Measurements from ENCODE around the gene SPTSSA.

SPTSSA gene

DNA sequence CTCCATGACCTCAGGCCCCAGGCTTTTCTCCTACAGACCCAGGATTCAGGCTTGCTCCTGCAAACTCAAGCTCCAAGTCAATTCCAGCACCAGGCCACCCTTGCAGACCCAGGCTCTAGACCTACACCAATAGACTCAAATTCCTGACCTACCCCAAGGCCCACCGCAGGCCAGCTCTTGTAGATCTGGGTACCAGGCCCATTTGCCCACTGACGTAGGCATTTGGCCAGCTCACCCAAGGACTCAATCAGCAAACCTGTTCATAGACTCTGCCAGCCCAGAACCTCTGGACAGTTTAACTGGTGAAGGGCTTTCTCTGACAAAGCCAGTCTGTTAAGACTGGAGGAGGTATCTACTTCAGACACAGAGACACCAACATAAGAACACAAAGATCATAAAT is 52.3 kb downstream of the SPTSSA start:
- Histone ChIP-seq H2AFZ (ENCODE audit: low read depth, low read length) (no peak overlapping the region), H3K4me2 (ENCODE audit: low read length) (no peak overlapping the region), H4K20me1 (ENCODE audit: insufficient read depth, low read length) (no peaks in the 10 kb centered on the region), H3K9ac (ENCODE audit: low read length) (no peak overlapping the region), H3K79me2 (ENCODE audit: low read length) (no peaks in the 10 kb centered on the region), H3K27ac (ENCODE audit: low read length) (no peak overlapping the region), H3K4me3 (ENCODE audit: low read length) (no peak overlapping the region), H3K36me3 (replicated peaks; ENCODE audit: low read depth, low read length) (no peaks in the 10 kb centered on the region), H3K9me3 (ENCODE audit: insufficient read depth, low read length) (no peaks in the 10 kb centered on the region), H3K4me1 (ENCODE audit: low read length) (no peaks in the 10 kb centered on the region), H3K27me3 (ENCODE audit: low read depth, low read length) (no peaks in the 10 kb centered on the region)
- TF ChIP-seq EZH2phosphoT487 (IDR thresholded peaks at IDR 0.05; ENCODE audit: low read depth), result no peak
- TF ChIP-seq, protein P1, sequence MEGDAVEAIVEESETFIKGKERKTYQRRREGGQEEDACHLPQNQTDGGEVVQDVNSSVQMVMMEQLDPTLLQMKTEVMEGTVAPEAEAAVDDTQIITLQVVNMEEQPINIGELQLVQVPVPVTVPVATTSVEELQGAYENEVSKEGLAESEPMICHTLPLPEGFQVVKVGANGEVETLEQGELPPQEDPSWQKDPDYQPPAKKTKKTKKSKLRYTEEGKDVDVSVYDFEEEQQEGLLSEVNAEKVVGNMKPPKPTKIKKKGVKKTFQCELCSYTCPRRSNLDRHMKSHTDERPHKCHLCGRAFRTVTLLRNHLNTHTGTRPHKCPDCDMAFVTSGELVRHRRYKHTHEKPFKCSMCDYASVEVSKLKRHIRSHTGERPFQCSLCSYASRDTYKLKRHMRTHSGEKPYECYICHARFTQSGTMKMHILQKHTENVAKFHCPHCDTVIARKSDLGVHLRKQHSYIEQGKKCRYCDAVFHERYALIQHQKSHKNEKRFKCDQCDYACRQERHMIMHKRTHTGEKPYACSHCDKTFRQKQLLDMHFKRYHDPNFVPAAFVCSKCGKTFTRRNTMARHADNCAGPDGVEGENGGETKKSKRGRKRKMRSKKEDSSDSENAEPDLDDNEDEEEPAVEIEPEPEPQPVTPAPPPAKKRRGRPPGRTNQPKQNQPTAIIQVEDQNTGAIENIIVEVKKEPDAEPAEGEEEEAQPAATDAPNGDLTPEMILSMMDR (IDR thresholded peaks at IDR 0.05; ENCODE audit: low read depth, low read length), result no peak

DNA sequence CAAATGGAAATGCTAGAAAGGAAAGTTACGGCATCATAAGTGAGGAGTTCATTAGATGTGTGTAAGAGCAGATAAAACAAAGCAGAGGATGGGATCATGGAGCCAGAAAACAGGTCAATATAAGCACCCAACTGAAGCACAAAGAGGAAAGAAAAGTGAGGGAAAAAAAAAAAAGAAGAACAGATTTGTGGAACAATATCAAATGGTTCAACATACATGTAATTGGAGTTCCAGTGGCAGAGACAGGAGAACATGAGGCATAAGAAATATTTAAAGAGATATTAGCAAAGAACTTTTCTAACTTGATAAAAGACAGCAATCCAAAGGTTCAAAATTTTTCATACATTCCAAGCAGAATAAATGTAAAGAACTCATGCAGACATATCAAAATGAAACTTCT is 54.1 kb downstream of the SPTSSA start:
- Histone ChIP-seq H4K20me1 (ENCODE audit: insufficient read depth, low read length) (no peaks in the 10 kb centered on the region), H3K27me3 (ENCODE audit: low read depth, low read length) (no peaks in the 10 kb centered on the region), H3K4me1 (ENCODE audit: low read length) (no peaks in the 10 kb centered on the region), H3K9ac (ENCODE audit: low read length) (no peak overlapping the region), H3K4me3 (ENCODE audit: low read length) (no peak overlapping the region), H3K36me3 (replicated peaks; ENCODE audit: low read depth, low read length) (no peaks in the 10 kb centered on the region), H3K79me2 (ENCODE audit: low read length) (no peaks in the 10 kb centered on the region), H2AFZ (ENCODE audit: low read depth, low read length) (no peak overlapping the region), H3K27ac (ENCODE audit: low read length) (no peak overlapping the region), H3K4me2 (ENCODE audit: low read length) (no peak overlapping the region), H3K9me3 (ENCODE audit: insufficient read depth, low read length) (no peaks in the 10 kb centered on the region)
- TF ChIP-seq, protein P1 (IDR thresholded peaks at IDR 0.05; ENCODE audit: low read depth, low read length), result no peak
- no peak for TF ChIP-seq EZH2phosphoT487 (IDR thresholded peaks at IDR 0.05; ENCODE audit: low read depth)

DNA sequence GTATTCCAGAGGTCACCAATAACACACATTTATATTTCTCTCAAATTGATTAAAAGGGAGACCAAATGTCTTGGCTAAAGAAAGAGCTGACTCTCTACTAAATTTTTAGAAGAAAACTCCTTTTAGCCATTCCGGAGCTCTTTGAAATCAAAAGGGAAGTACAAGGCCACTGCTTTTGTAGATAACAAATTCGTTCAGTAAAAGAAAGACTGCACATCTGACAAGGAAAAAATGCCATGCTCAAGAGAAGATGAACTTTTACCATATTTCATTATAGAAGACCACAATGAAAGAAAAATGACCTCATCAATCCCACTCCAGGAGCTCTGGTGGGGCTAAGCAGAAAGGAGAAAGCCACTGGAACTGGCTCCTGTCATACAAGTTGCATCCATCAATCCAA is 57.6 kb downstream of the SPTSSA start:
- Histone ChIP-seq H3K9ac (ENCODE audit: low read length) (no peak overlapping the region), H4K20me1 (ENCODE audit: insufficient read depth, low read length) (no peaks in the 10 kb centered on the region), H3K79me2 (ENCODE audit: low read length) (no peaks in the 10 kb centered on the region), H3K4me3 (ENCODE audit: low read length) (no peak overlapping the region), H3K27ac (ENCODE audit: low read length) (no peak overlapping the region), H3K4me1 (ENCODE audit: low read length) (no peaks in the 10 kb centered on the region), H3K36me3 (replicated peaks; ENCODE audit: low read depth, low read length) (no peaks in the 10 kb centered on the region), H3K27me3 (ENCODE audit: low read depth, low read length) (no peaks in the 10 kb centered on the region), H2AFZ (ENCODE audit: low read depth, low read length) (no peak overlapping the region), H3K9me3 (ENCODE audit: insufficient read depth, low read length) (no peaks in the 10 kb centered on the region), H3K4me2 (ENCODE audit: low read length) (no peak overlapping the region)
- TF ChIP-seq, protein P1 (IDR thresholded peaks at IDR 0.05; ENCODE audit: low read depth, low read length), result no peak
- TF ChIP-seq EZH2phosphoT487 (IDR thresholded peaks at IDR 0.05; ENCODE audit: low read depth), result no peak

DNA sequence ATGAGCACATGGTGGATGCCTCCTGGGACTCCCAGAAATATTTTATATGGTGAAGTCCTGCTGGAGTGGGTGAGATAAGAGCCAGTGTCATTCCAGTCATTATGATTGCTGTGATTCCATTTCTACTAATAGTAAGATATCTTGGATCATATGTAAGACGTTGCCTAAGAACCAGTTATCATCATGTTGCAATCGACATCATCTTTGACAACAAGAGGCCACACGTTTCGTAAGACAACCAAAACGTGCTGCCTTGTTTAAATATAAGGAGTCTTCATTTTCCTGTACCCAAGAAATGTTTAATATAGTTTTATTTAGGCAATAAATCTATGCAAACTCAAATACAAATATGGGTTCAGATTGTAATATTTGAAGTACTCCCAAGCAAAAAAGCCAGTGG is 58.4 kb downstream of the SPTSSA start:
- H3K4me1 ChIP-seq (ENCODE audit: low read length), result no peaks in the 10 kb centered on the region
- no peaks in the 10 kb centered on the region for H3K27me3 ChIP-seq (ENCODE audit: low read depth, low read length)
- no peak overlapping the region for H3K4me2 ChIP-seq (ENCODE audit: low read length)
- no peak overlapping the region for H3K4me3 ChIP-seq (ENCODE audit: low read length)
- H2AFZ ChIP-seq (ENCODE audit: low read depth, low read length), result no peak overlapping the region
- no peaks in the 10 kb centered on the region for H4K20me1 ChIP-seq (ENCODE audit: insufficient read depth, low read length)
- no peaks in the 10 kb centered on the region for H3K9me3 ChIP-seq (ENCODE audit: insufficient read depth, low read length)
- H3K36me3 ChIP-seq (replicated peaks; ENCODE audit: low read depth, low read length), result no peaks in the 10 kb centered on the region
- H3K79me2 ChIP-seq (ENCODE audit: low read length), result no peaks in the 10 kb centered on the region
- no peak overlapping the region for H3K27ac ChIP-seq (ENCODE audit: low read length)
- TF ChIP-seq, protein P1 (IDR thresholded peaks at IDR 0.05; ENCODE audit: low read depth, low read length), result no peak
- no peak for TF ChIP-seq EZH2phosphoT487 (IDR thresholded peaks at IDR 0.05; ENCODE audit: low read depth)
- H3K9ac ChIP-seq (ENCODE audit: low read length), result no peak overlapping the region

Data from OCI-LY3 (cell line).